ENCODE results near the gene ANKRD35. TPM values are rescaled to one million over a fixed set of nuclear protein-coding genes. Genes with fewer than 3 reads are reported as not detected.
A peak's percentile ranks its signal among the peaks of the same experiment; 100 is the strongest.

Gene ANKRD35
- polyA plus RNA-seq, 1 of the 3 experiments (the other 2 are of a cell fraction), result 0.08 TPM

GRCh38 chr1:145893306-145894055, 7.8 kb upstream of the ANKRD35 start:
- WGBS (ENCODE audit: low lambda C conversion rate), result 97% methylated on average over 7 of the region's 7 CpGs
- H3K9me2 ChIP-seq, result no peaks in the 10 kb centered on the region
- H3K4me3 ChIP-seq (ENCODE audit: low read depth in 2 of 2, low read length in 1 of 2), result peak overlapping the region in 1 of 2 experiments; percentile 42; a peak in 1 of 4 replicates
- peaks cover 20% of the 10 kb centered on the region for H3F3A ChIP-seq (replicated peaks; ENCODE audit: insufficient read depth)
- peak overlapping the region; percentile 79 for H3K4me2 ChIP-seq
- peak overlapping the region; percentile 94 to 98; a peak in 3 of 4 replicates for H3K27ac ChIP-seq (ENCODE audit: low read depth in 2 of 2, low read length in 1 of 2)
- H4K20me1 ChIP-seq (ENCODE audit: insufficient read depth), result no peaks in the 10 kb centered on the region
- no peaks in the 10 kb centered on the region for H3K79me2 ChIP-seq (ENCODE audit: insufficient read depth)
- H2AFZ ChIP-seq (ENCODE audit: low read depth), result no peak overlapping the region
- no peak overlapping the region for H3K9ac ChIP-seq
- no peaks in the 10 kb centered on the region for H3K9me3 ChIP-seq
- DNase-seq, result no peak
- no peaks in the 10 kb centered on the region for H3K36me3 ChIP-seq (replicated peaks in 1 of 2; ENCODE audit: control insufficient read depth in 1 of 2, insufficient read depth in 2 of 2, low read length in 1 of 2)
- CTCF ChIA-PET, result interaction anchor here (1.8 to 11.0 kb wide), 12 partner anchors 12 to 145 kb away, joined by 6 to 281 read pairs (median 21); partner anchors contain the start of genes ITGA10, NUDT17 and PEX11B
- POLR2A ChIA-PET, result interaction anchor here (1.7 kb wide), 1 partner anchor 34 kb away, joined by 7 read pairs; the partner anchor contains the start of gene RBM8A
- H3K4me1 ChIP-seq (ENCODE audit: control insufficient read depth in 1 of 2, insufficient read depth in 2 of 2, low read depth in 1 of 2, low read length in 1 of 2), result peaks cover 21 to 28% of the 10 kb centered on the region in 2 experiments
- no peaks in the 10 kb centered on the region for H3K27me3 ChIP-seq (ENCODE audit: insufficient read depth)
- TF ChIP-seq, protein P1, sequence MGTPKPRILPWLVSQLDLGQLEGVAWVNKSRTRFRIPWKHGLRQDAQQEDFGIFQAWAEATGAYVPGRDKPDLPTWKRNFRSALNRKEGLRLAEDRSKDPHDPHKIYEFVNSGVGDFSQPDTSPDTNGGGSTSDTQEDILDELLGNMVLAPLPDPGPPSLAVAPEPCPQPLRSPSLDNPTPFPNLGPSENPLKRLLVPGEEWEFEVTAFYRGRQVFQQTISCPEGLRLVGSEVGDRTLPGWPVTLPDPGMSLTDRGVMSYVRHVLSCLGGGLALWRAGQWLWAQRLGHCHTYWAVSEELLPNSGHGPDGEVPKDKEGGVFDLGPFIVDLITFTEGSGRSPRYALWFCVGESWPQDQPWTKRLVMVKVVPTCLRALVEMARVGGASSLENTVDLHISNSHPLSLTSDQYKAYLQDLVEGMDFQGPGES (IDR thresholded peaks at IDR 0.05; ENCODE audit: low read depth, low read length), result no peak
- TF ChIP-seq RCOR1 (IDR thresholded peaks at IDR 0.05; ENCODE audit: low read length), result no peak

- H3K9ac ChIP-seq, result peak overlapping the region; percentile 71
- POLR2A ChIA-PET, result interaction anchor here (1.3 to 1.7 kb wide), 2 partner anchors 34 to 35 kb away, joined by 4 to 7 read pairs; partner anchors contain the start of genes PIAS3 and RBM8A
- 47% methylated on average over 3 of the region's 3 CpGs for WGBS (ENCODE audit: low lambda C conversion rate)
- H3K27me3 ChIP-seq (ENCODE audit: insufficient read depth), result no peaks in the 10 kb centered on the region
- TF ChIP-seq NFIC (IDR thresholded peaks at IDR 0.05; ENCODE audit: borderline replicate concordance) (peak; percentile 72), TEAD4 (IDR thresholded peaks at IDR 0.05; ENCODE audit: borderline replicate concordance, insufficient read depth) (no peak)
- no peaks in the 10 kb centered on the region for H4K20me1 ChIP-seq (ENCODE audit: insufficient read depth)
- CTCF ChIA-PET, result interaction anchor here (0.7 to 11.0 kb wide), 43 partner anchors 8 to 289 kb away, joined by 3 to 281 read pairs (median 8); partner anchors contain the start of genes ANKRD34A, HJV, ITGA10 and NUDT17
- DNase-seq, result no peak
- peaks cover 21 to 28% of the 10 kb centered on the region in 2 experiments for H3K4me1 ChIP-seq (ENCODE audit: control insufficient read depth in 1 of 2, insufficient read depth in 2 of 2, low read depth in 1 of 2, low read length in 1 of 2)
- H3K36me3 ChIP-seq (replicated peaks in 1 of 2; ENCODE audit: control insufficient read depth in 1 of 2, insufficient read depth in 2 of 2, low read length in 1 of 2), result no peaks in the 10 kb centered on the region
- peak overlapping the region; percentile 94 to 98 for H3K27ac ChIP-seq (ENCODE audit: low read depth in 2 of 2, low read length in 1 of 2)
- no peak overlapping the region; the same call in 1 of the 2 replicates for H2AFZ ChIP-seq (ENCODE audit: low read depth)
- H3K9me2 ChIP-seq, result no peaks in the 10 kb centered on the region
- no peaks in the 10 kb centered on the region for H3K79me2 ChIP-seq (ENCODE audit: insufficient read depth)
- H3F3A ChIP-seq (replicated peaks; ENCODE audit: insufficient read depth), result peaks cover 20% of the 10 kb centered on the region
- H3K4me3 ChIP-seq (ENCODE audit: low read depth in 2 of 2, low read length in 1 of 2), result peak overlapping the region; percentile 15 to 42; a peak in 3 of 4 replicates
- no peaks in the 10 kb centered on the region for H3K9me3 ChIP-seq
- H3K4me2 ChIP-seq, result peak overlapping the region; percentile 79
These were observed 6.9 kb upstream of the ANKRD35 start for GRCh38 chr1:145892486-145893087.
